HEK293 (cell line): Measurements from ENCODE around the gene EXOC3.
"Not testable (repeated sequence)": the region's sequence is repeated elsewhere in the genome, so short reads cannot be mapped to it uniquely, and the experiment has no call there.

Experiments used
- CTCF ChIA-PET: fragments of 350-600 bp; formaldehyde crosslinking; extraction: SDS; loops from one replicate; lab custom pipeline; 2021; ENCODE audit warnings: antibody characterized with exemption; lab: Yijun Ruan, JAX
- POLR2A ChIA-PET: fragments of 300-600 bp; formaldehyde crosslinking; extraction: SDS; loops from one replicate; lab custom pipeline; 2020; ENCODE audit warnings: antibody characterized with exemption, inconsistent platforms; lab: Yijun Ruan, JAX
- H3K27ac ChIP-seq: fragments of 200-500 bp; sonication (Bioruptor generic); 2 replicates; pipeline ENCODE4 v1.5.1; 2014; ENCODE audit warnings: low read depth, low read length, control low read depth, inconsistent platforms; ENCODE audit errors: extremely low read depth
- H3K36me3 ChIP-seq, 2 experiments: fragments of 200-500 bp in 1 of 2; sonication (Bioruptor generic) in 1 of 2; 1 replicate in 1 of 2; 2 replicates in 1 of 2; pipeline ENCODE4 v1.5.1; 2014 to 2017; ENCODE audit warnings: inconsistent platforms in 2 of 2, low read length in 2 of 2; ENCODE audit not compliant: control insufficient read depth in 2 of 2, insufficient read depth in 1 of 2
- H3K4me1 ChIP-seq: fragments of 200-500 bp; sonication (Bioruptor generic); 2 replicates; pipeline ENCODE4 v1.5.1; 2014; ENCODE audit warnings: mild to moderate bottlenecking, low read length, inconsistent platforms; ENCODE audit not compliant: control insufficient read depth, insufficient read depth
- H3K4me3 ChIP-seq: 2 replicates; pipeline ENCODE4 v1.5.1; 2011; ENCODE audit warnings: low read depth, mild to moderate bottlenecking, control low read depth, low read length, moderate library complexity
- H3K9me3 ChIP-seq: fragments of 200-500 bp; sonication (Bioruptor generic); 2 replicates; pipeline ENCODE4 v1.5.1; 2014; ENCODE audit warnings: low read depth, low read length, inconsistent platforms; ENCODE audit not compliant: control insufficient read depth, insufficient read depth
- BCL11B ChIP-seq: fragments of 450-650 bp; formaldehyde crosslinking; IDR thresholded peaks from 2 replicates; pipeline ENCODE4 v1.5.1; 2016; ENCODE audit warnings: low read depth, missing biosample characterization, missing genetic modification characterization
- FEZF1 ChIP-seq: fragments of 450-650 bp; formaldehyde crosslinking; IDR thresholded peaks from 2 replicates; pipeline ENCODE4 v1.5.1; 2016; ENCODE audit warnings: missing biosample characterization, missing genetic modification characterization
- KLF17 ChIP-seq: fragments of 450-650 bp; formaldehyde crosslinking; IDR thresholded peaks from 2 replicates; pipeline ENCODE4 v1.5.1; 2016; ENCODE audit warnings: missing biosample characterization, missing genetic modification characterization
- PRDM10 ChIP-seq: fragments of 450-650 bp; formaldehyde crosslinking; IDR thresholded peaks from 2 replicates; pipeline ENCODE4 v1.5.1; 2016; ENCODE audit warnings: missing biosample characterization, missing genetic modification characterization
- SP2 ChIP-seq: fragments of 450-650 bp; formaldehyde crosslinking; IDR thresholded peaks from 2 replicates; pipeline ENCODE4 v1.5.1; 2016; ENCODE audit warnings: missing biosample characterization, missing genetic modification characterization
- TRIM28 ChIP-seq: IDR thresholded peaks from 2 replicates; pipeline ENCODE4 v1.6.1; 2011; ENCODE audit warnings: low read length, control low read depth, borderline replicate concordance
- ZBTB20 ChIP-seq: fragments of 450-650 bp; formaldehyde crosslinking; IDR thresholded peaks from 2 replicates; pipeline ENCODE4 v1.5.1; 2016; ENCODE audit warnings: missing biosample characterization, missing genetic modification characterization
- ZBTB7A ChIP-seq: fragments of 450-650 bp; formaldehyde crosslinking; IDR thresholded peaks from 2 replicates; pipeline ENCODE4 v1.5.1; 2016; ENCODE audit warnings: low read depth, missing biosample characterization, missing genetic modification characterization
- ZBTB8A ChIP-seq: fragments of 450-650 bp; formaldehyde crosslinking; IDR thresholded peaks from 2 replicates; pipeline ENCODE4 v1.5.1; 2016; ENCODE audit warnings: missing biosample characterization, missing genetic modification characterization
- ZFP3 ChIP-seq: fragments of 450-650 bp; formaldehyde crosslinking; IDR thresholded peaks from 2 replicates; pipeline ENCODE4 v1.5.1; 2016; ENCODE audit warnings: low read depth, missing biosample characterization, missing genetic modification characterization
- ZIC2 ChIP-seq: fragments of 450-650 bp; formaldehyde crosslinking; IDR thresholded peaks from 2 replicates; pipeline ENCODE4 v1.5.1; 2016; ENCODE audit warnings: missing biosample characterization, missing genetic modification characterization
- ZNF433 ChIP-seq: fragments of 450-650 bp; formaldehyde crosslinking; IDR thresholded peaks from 2 replicates; pipeline ENCODE4 v1.5.1; 2016; ENCODE audit warnings: missing biosample characterization, missing genetic modification characterization, low read depth
- ZNF530 ChIP-seq: fragments of 450-650 bp; formaldehyde crosslinking; IDR thresholded peaks from 2 replicates; pipeline ENCODE4 v1.5.1; 2016; ENCODE audit warnings: low read depth, missing biosample characterization, missing genetic modification characterization
- ZNF544 ChIP-seq: fragments of 450-650 bp; formaldehyde crosslinking; IDR thresholded peaks from 2 replicates; pipeline ENCODE4 v1.5.0; 2017; ENCODE audit warnings: missing biosample characterization, missing genetic modification characterization
- ZNF548 ChIP-seq: fragments of 450-650 bp; formaldehyde crosslinking; IDR thresholded peaks from 2 replicates; pipeline ENCODE4 v1.5.1; 2016; ENCODE audit warnings: missing biosample characterization, missing genetic modification characterization
- ZNF776 ChIP-seq: fragments of 450-650 bp; formaldehyde crosslinking; IDR thresholded peaks from 2 replicates; pipeline ENCODE4 v1.5.0; 2017; ENCODE audit warnings: missing biosample characterization, missing genetic modification characterization, borderline replicate concordance
- ZNF830 ChIP-seq: fragments of 450-650 bp; IDR thresholded peaks from 2 replicates; pipeline ENCODE4 v1.5.0; 2018; ENCODE audit warnings: missing biosample characterization, missing genetic modification characterization, low read depth, mild to moderate bottlenecking, moderate library complexity
- ZSCAN16 ChIP-seq: fragments of 450-650 bp; formaldehyde crosslinking; IDR thresholded peaks from 2 replicates; pipeline ENCODE4 v1.5.1; 2016; ENCODE audit warnings: missing biosample characterization, missing genetic modification characterization
- TF ChIP-seq, protein P1 (sequence below): fragments of 450-650 bp; formaldehyde crosslinking; IDR thresholded peaks from 2 replicates; pipeline ENCODE4 v1.5.1; 2016; ENCODE audit warnings: missing biosample characterization, missing genetic modification characterization, borderline replicate concordance
- TF ChIP-seq, protein P2 (sequence below): fragments of 450-650 bp; formaldehyde crosslinking; IDR thresholded peaks from 2 replicates; pipeline ENCODE4 v1.5.1; 2017; ENCODE audit warnings: missing biosample characterization, missing genetic modification characterization

Gene EXOC3

GRCh38 chr5:507986-508575 lies 65.1 kb downstream of the EXOC3 start:
- CTCF ChIA-PET, H3K9me3 ChIP-seq, H3K36me3 ChIP-seq, POLR2A ChIA-PET, H3K4me1 ChIP-seq, H3K4me3 ChIP-seq, H3K27ac ChIP-seq: not testable (repeated sequence)

DNA sequence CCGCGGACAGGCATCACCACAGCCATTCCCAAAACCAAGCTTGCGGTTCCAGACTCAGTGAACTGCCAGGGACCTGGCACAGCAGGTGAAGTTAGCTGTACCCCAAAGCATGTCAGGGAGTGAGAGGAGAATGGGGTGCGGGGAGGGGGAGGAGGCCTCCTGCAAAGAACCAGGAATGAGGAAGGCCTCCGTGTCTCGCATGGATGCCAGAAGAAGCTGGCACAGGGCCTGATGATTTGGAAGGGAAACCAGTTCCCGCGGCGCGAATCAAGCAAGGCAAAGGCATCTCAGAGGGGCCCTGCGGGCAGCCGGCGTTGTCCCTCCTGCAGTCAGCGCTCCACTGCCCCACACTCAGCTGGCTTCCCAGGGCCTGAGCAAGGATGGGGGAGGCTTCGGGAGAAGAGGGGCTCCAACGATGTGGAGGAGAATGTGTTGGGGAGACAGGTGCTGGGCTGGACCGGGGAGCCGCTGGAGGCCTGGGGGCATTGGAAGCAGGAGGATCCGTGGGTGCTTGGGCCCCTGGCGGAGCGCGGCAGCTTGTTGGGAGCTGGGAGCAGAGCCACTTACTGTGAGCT lies 66.7 kb downstream of the EXOC3 start:
- CTCF ChIA-PET, result no interaction called here
- Histone ChIP-seq H3K4me1 (no peaks in the 10 kb centered on the region), H3K9me3 (no peaks in the 10 kb centered on the region), H3K27ac (no peak overlapping the region), H3K4me3 (no peak overlapping the region), H3K36me3 (no peaks in the 10 kb centered on the region)
- TF ChIP-seq ZNF530 (tag by site-specific recombination) (no peak), ZNF830 (no peak), SP2 (no peak), ZNF776 (tag by site-specific recombination) (no peak), ZSCAN16 (tag by site-specific recombination) (no peak), ZNF544 (tag by site-specific recombination) (no peak), BCL11B (tag by site-specific recombination) (no peak), TRIM28 (no peak), ZBTB8A (tag by site-specific recombination) (no peak)
- TF ChIP-seq, protein P1, sequence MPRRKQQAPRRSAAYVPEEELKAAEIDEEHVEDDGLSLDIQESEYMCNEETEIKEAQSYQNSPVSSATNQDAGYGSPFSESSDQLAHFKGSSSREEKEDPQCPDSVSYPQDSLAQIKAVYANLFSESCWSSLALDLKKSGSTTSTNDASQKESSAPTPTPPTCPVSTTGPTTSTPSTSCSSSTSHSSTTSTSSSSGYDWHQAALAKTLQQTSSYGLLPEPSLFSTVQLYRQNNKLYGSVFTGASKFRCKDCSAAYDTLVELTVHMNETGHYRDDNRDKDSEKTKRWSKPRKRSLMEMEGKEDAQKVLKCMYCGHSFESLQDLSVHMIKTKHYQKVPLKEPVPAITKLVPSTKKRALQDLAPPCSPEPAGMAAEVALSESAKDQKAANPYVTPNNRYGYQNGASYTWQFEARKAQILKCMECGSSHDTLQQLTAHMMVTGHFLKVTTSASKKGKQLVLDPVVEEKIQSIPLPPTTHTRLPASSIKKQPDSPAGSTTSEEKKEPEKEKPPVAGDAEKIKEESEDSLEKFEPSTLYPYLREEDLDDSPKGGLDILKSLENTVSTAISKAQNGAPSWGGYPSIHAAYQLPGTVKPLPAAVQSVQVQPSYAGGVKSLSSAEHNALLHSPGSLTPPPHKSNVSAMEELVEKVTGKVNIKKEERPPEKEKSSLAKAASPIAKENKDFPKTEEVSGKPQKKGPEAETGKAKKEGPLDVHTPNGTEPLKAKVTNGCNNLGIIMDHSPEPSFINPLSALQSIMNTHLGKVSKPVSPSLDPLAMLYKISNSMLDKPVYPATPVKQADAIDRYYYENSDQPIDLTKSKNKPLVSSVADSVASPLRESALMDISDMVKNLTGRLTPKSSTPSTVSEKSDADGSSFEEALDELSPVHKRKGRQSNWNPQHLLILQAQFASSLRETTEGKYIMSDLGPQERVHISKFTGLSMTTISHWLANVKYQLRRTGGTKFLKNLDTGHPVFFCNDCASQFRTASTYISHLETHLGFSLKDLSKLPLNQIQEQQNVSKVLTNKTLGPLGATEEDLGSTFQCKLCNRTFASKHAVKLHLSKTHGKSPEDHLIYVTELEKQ (tag by site-specific recombination), result no peak
- TF ChIP-seq, protein P2, sequence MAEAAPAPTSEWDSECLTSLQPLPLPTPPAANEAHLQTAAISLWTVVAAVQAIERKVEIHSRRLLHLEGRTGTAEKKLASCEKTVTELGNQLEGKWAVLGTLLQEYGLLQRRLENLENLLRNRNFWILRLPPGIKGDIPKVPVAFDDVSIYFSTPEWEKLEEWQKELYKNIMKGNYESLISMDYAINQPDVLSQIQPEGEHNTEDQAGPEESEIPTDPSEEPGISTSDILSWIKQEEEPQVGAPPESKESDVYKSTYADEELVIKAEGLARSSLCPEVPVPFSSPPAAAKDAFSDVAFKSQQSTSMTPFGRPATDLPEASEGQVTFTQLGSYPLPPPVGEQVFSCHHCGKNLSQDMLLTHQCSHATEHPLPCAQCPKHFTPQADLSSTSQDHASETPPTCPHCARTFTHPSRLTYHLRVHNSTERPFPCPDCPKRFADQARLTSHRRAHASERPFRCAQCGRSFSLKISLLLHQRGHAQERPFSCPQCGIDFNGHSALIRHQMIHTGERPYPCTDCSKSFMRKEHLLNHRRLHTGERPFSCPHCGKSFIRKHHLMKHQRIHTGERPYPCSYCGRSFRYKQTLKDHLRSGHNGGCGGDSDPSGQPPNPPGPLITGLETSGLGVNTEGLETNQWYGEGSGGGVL (tag by site-specific recombination), result no peak
- POLR2A ChIA-PET, result no interaction called here

- ChIA-PET POLR2A (no interaction called here), CTCF (interaction anchor here (0.7 to 0.9 kb wide), 3 partner anchors 8 to 194 kb away, joined by 3 to 4 read pairs (median 3); no protein-coding TSS in a partner anchor)
- H3K36me3 ChIP-seq, result no peaks in the 10 kb centered on the region
- TF ChIP-seq ZNF830 (no peak), PRDM10 (tag by site-specific recombination) (peak; percentile 69), ZNF433 (no peak), SP2 (no peak), KLF17 (tag by site-specific recombination) (no peak), ZNF548 (tag by site-specific recombination) (no peak), ZBTB7A (no peak), ZFP3 (tag by site-specific recombination) (no peak), FEZF1 (tag by site-specific recombination) (no peak), ZBTB20 (tag by site-specific recombination) (no peak), ZIC2 (tag by site-specific recombination) (peak; percentile 39; the same call in 1 of the 2 replicates)
- TF ChIP-seq, all 188 proteins: peak for 2
- Histone ChIP-seq H3K27ac (no peak overlapping the region), H3K4me3 (no peak overlapping the region), H3K9me3 (no peaks in the 10 kb centered on the region), H3K4me1 (no peaks in the 10 kb centered on the region)
Observed at GRCh38 chr5:510521-510920, 67.5 kb downstream of the EXOC3 start.
